ENCODE measurements around the gene RAI14.
A peak's percentile ranks its signal among the peaks of the same experiment; 100 is the strongest.

Gene RAI14

DNA sequence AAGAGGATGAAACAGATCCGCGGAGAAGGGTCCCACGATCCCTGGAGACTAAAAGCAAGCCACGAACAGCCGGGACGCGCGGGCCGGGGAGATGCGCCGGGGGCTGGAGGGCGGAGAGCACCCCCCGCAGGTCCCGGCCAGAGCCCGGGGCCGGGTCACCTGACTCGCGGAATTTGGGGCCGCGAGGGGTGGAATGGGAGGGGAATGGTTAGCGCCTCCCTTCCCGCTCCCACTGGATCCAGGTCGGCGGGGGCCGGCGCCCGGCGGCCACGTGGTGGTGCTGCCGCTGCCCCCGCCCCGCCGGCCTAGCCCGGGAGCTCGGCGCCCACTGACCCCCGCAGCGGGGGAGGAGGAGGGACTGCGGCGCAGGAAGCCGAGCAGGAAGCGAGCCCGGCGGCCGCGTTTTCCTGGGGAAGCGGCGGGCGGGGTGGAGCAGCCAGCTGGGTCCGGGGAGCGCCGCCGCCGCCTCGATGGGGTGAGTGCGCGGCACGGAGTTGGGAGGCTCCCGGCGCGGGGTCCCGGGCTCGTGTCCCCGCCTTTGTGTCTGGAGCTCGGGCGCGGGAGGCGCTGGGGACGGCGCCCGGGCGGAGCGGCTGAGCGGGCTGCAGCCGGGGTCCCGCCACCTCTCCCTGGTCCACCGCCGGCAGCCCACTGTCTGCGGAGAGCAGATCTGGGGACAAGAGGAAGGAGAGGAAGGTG, at the start of gene RAI14:
TSS of gene RAI14 (plus strand) at position 328 of the 699 bp plus-strand sequence. CDS start 30,592 bp downstream, outside the sequence.
- peak; percentile 82 to 94 for DNase-seq (ENCODE audit: low read depth in 2 of 2)
- H3K4me3 ChIP-seq (replicated peaks in 1 of 2; ENCODE audit: low read depth in 2 of 2, low read length in 2 of 2), result peak within 1 kb of the TSS; percentile 92 to 96
- TF ChIP-seq, protein P1, sequence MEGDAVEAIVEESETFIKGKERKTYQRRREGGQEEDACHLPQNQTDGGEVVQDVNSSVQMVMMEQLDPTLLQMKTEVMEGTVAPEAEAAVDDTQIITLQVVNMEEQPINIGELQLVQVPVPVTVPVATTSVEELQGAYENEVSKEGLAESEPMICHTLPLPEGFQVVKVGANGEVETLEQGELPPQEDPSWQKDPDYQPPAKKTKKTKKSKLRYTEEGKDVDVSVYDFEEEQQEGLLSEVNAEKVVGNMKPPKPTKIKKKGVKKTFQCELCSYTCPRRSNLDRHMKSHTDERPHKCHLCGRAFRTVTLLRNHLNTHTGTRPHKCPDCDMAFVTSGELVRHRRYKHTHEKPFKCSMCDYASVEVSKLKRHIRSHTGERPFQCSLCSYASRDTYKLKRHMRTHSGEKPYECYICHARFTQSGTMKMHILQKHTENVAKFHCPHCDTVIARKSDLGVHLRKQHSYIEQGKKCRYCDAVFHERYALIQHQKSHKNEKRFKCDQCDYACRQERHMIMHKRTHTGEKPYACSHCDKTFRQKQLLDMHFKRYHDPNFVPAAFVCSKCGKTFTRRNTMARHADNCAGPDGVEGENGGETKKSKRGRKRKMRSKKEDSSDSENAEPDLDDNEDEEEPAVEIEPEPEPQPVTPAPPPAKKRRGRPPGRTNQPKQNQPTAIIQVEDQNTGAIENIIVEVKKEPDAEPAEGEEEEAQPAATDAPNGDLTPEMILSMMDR (IDR thresholded peaks at IDR 0.05; ENCODE audit: low read depth, low read length), result no peak

DNA sequence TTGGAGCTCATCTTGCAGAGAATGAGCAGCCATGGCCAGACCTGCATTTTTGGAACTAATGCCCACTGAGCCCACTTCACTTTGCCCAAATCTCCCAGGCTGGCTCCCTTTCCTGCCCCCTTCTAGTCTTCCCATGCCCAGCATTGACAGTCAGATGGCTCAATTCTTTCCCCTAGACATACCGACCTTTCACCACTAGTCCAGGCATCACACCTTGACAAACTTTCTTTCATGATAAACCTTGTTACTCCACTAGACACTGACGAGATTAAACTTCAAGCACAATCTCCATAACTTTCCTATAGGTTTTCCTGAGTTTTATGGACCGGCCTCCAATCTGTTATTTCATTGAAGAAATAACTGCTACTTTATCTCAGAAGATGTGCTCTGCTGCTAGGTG, 47.8 kb upstream of the RAI14 start:
- TF ChIP-seq, protein P1 (IDR thresholded peaks at IDR 0.05; ENCODE audit: low read depth, low read length), result no peak
- no peak overlapping the region for H3K4me3 ChIP-seq (replicated peaks in 1 of 2; ENCODE audit: low read depth in 2 of 2, low read length in 2 of 2)
- DNase-seq (ENCODE audit: low read depth in 2 of 2), result no peak

DNA sequence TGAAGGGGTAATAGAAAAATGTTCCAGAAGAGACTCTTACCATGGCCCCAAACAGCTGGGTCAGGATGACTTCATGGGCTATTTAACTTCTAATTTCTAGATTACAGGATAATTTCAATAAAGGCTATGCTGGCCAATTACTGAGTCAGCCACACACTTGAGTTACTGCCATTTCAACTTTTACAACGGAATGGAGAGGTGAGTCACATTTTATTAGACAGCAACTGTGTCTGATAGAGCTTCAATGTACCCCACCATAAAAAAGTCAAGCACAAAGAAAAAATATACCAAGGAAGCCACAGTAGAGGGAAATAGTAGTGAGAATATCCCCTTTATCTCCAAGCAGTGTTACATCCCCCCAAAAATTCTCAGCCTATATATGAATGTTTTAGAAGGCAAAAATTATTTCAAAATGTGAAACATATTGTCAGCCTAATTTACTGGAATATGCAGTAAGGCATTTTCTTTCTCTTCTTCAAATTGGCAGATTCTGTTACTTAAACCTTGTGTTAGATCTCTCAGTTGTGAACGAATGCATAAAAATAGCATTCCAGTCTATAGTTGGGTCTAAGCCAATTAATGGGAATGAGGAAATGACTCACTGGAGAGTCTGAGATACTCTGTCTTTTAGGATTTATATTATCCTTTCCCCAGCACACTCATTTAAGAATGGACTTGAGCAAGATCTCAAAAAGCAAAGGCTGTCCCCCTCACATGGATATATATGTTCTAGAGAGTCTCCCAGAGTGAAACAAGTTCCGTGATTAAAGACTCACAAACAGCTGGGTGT, 47.1 kb upstream of the RAI14 start:
- DNase-seq (ENCODE audit: low read depth in 2 of 2), result peak; percentile 94 to 97
- TF ChIP-seq, protein P1 (IDR thresholded peaks at IDR 0.05; ENCODE audit: low read depth, low read length), result no peak
- H3K4me3 ChIP-seq (replicated peaks in 1 of 2; ENCODE audit: low read depth in 2 of 2, low read length in 2 of 2), result no peak overlapping the region

DNA sequence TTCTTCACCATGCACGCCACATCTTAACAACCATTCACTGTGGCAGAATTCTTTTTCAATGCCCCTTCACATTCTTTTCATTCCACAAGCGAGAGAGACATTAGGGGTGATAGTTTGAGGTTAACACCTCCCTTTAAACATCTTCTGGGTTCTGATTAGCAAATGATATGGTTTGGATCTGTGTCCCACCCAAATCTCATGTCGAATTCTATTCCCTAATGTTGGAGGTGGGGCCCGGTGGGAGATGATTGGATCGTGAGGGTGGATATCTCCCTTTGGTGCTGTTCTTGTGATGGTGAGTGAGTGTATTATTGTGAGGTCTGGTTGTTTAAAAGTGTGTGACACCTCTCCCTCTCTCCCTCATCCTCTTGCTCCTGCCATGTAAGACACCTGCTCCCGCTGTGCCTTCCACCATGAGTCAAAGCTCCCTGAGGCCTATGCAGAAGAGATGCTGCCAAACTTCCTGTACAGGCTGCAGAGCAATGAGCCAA, 46.1 kb upstream of the RAI14 start:
- DNase-seq (ENCODE audit: low read depth in 2 of 2), result peak; percentile 17 to 44
- TF ChIP-seq, protein P1 (IDR thresholded peaks at IDR 0.05; ENCODE audit: low read depth, low read length), result no peak
- no peak overlapping the region for H3K4me3 ChIP-seq (replicated peaks in 1 of 2; ENCODE audit: low read depth in 2 of 2, low read length in 2 of 2)

DNA sequence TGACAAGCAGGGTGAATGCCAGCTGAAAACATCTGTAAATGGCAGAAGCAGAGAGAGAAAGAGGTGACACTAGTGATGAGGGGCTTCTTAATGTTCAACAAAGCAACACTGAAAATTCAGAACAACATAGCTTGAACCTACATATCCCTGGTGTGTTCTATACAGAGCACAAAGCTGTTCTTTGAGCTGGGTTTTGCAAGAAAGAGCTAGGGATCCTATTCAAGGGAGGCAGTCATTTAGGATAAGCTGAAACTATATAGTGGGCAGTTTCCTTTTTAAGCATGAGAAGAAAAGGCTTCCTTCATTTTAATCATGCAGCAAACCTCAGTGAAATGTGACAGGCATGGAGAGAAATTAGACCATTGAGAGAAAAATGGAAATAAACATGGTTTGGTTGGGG, 45.6 kb upstream of the RAI14 start:
- no peak overlapping the region for H3K4me3 ChIP-seq (replicated peaks in 1 of 2; ENCODE audit: low read depth in 2 of 2, low read length in 2 of 2)

More for the DNA sequence above, 45.6 kb upstream of the RAI14 start:
- TF ChIP-seq, protein P1 (IDR thresholded peaks at IDR 0.05; ENCODE audit: low read depth, low read length), result no peak
- no peak for DNase-seq (ENCODE audit: low read depth in 2 of 2)

Data from cardiac fibroblast (primary cell).